SU-DHL-6 (cell line): ENCODE data around the gene TXN2.

Experiments
- H2AFZ ChIP-seq: fragments of 200-600 bp; sonication (generic); 2 replicates; pipeline ENCODE4 v1.6.1; 2014; ENCODE audit warnings: low read depth, mild to moderate bottlenecking, moderate library complexity, mixed read lengths, antibody characterized with exemption, low read length; ENCODE audit not compliant: severe bottlenecking
- H3F3A ChIP-seq: fragments of 200-600 bp; shearing (Covaris generic); 2 replicates; pipeline ENCODE4 v1.6.0; 2016; ENCODE audit warnings: antibody characterized with exemption, mild to moderate bottlenecking; ENCODE audit not compliant: insufficient read depth
- H3K27ac ChIP-seq: fragments of 200-600 bp; sonication (generic); 2 replicates; pipeline ENCODE4 v1.5.1; 2016; ENCODE audit warnings: low read depth, mild to moderate bottlenecking, low read length, moderate library complexity, mixed read lengths
- H3K27me3 ChIP-seq: fragments of 200-600 bp; sonication (generic), shearing (Covaris generic); 2 replicates; pipeline ENCODE4 v1.6.0; 2014; ENCODE audit warnings: mild to moderate bottlenecking, low read length
- H3K36me3 ChIP-seq: fragments of 200-600 bp; sonication (generic); 2 replicates; pipeline ENCODE4 v1.6.1; 2014; ENCODE audit warnings: mild to moderate bottlenecking, low read length, mixed read lengths
- H3K4me2 ChIP-seq: fragments of 300-600, 200-600 bp; shearing (Covaris generic), sonication (generic); 2 replicates; pipeline ENCODE4 v1.6.0; 2014; ENCODE audit warnings: low read length, low read depth, mild to moderate bottlenecking; ENCODE audit not compliant: poor library complexity, severe bottlenecking
- H3K4me3 ChIP-seq: fragments of 200-600 bp; sonication (generic); 2 replicates; pipeline ENCODE4 v1.5.1; 2014; ENCODE audit warnings: antibody characterized with exemption, low read length, mild to moderate bottlenecking, mixed read lengths; ENCODE audit not compliant: insufficient read depth, poor library complexity, severe bottlenecking
- H3K79me2 ChIP-seq: fragments of 200-600 bp; sonication (generic); 2 replicates; pipeline ENCODE4 v1.6.1; 2014; ENCODE audit warnings: mild to moderate bottlenecking, low read length, moderate library complexity; ENCODE audit not compliant: insufficient read depth
- H3K9ac ChIP-seq: fragments of 200-600 bp; sonication (generic); 2 replicates; pipeline ENCODE4 v1.7.0; 2014; ENCODE audit warnings: mild to moderate bottlenecking, low read length
- H3K9me2 ChIP-seq: fragments of 200-600 bp; sonication (generic); replicated peaks from 2 replicates; pipeline ENCODE4 v1.6.1; 2014; ENCODE audit warnings: low read length; ENCODE audit not compliant: insufficient read depth
- H3K9me3 ChIP-seq: fragments of 200-600 bp; sonication (generic); 2 replicates; pipeline ENCODE4 v1.6.1; 2014; ENCODE audit warnings: low read length, mixed read lengths; ENCODE audit not compliant: insufficient read depth
- H4K20me1 ChIP-seq: fragments of 200-600 bp; sonication (generic); 2 replicates; pipeline ENCODE4 v1.6.1; 2014; ENCODE audit warnings: low read depth, mild to moderate bottlenecking, antibody characterized with exemption, low read length, moderate library complexity, mixed read lengths
- CTCF ChIP-seq: fragments of 200-600 bp; sonication (generic); IDR thresholded peaks from one replicate; pipeline ENCODE4 v1.5.1; 2017; ENCODE audit warnings: antibody characterized with exemption, mild to moderate bottlenecking, low read length, moderate library complexity; ENCODE audit not compliant: insufficient read depth, poor library complexity, severe bottlenecking
- EZH2phosphoT487 ChIP-seq: fragments of 200-600 bp; sonication (generic), shearing (Covaris generic); conservative IDR thresholded peaks from 2 replicates; pipeline ENCODE4 v1.6.1; 2018; ENCODE audit warnings: mild to moderate bottlenecking, antibody characterized with exemption, low read length, moderate library complexity, mixed read lengths

The TXN2 gene

GRCh38 chr22:36423461-36424404 lies 57.7 kb downstream of the TXN2 start:
- no peak overlapping the region for H3K9ac ChIP-seq
- H3K9me3 ChIP-seq: no peaks in the 10 kb centered on the region
- H3F3A ChIP-seq: no peaks in the 10 kb centered on the region
- no peak overlapping the region for H3K4me3 ChIP-seq
- H3K4me2 ChIP-seq: no peak overlapping the region
- no peaks in the 10 kb centered on the region for H3K9me2 ChIP-seq
- H3K27ac ChIP-seq: no peak overlapping the region
- no peaks in the 10 kb centered on the region for H3K36me3 ChIP-seq
- no peak for TF ChIP-seq EZH2phosphoT487
- no peak for TF ChIP-seq CTCF
- no peak overlapping the region for H2AFZ ChIP-seq
- H3K79me2 ChIP-seq: no peaks in the 10 kb centered on the region
- H4K20me1 ChIP-seq: no peaks in the 10 kb centered on the region
- no peaks in the 10 kb centered on the region for H3K27me3 ChIP-seq

GRCh38 chr22:36422287-36423014 lies 59.0 kb downstream of the TXN2 start:
- Histone ChIP-seq H2AFZ (no peak overlapping the region), H3K9me3 (no peaks in the 10 kb centered on the region), H3K9ac (no peak overlapping the region), H3K36me3 (no peaks in the 10 kb centered on the region), H3K9me2 (no peaks in the 10 kb centered on the region), H3K4me3 (no peak overlapping the region), H3K27ac (no peak overlapping the region), H3K27me3 (no peaks in the 10 kb centered on the region), H3F3A (no peaks in the 10 kb centered on the region), H3K4me2 (no peak overlapping the region), H4K20me1 (no peaks in the 10 kb centered on the region), H3K79me2 (no peaks in the 10 kb centered on the region)
- TF ChIP-seq CTCF (no peak), EZH2phosphoT487 (no peak)

GRCh38 chr22:36419912-36420882 lies 61.2 kb downstream of the TXN2 start:
- H3K9me3 ChIP-seq: no peaks in the 10 kb centered on the region
- no peak overlapping the region for H3K4me2 ChIP-seq
- no peaks in the 10 kb centered on the region for H3F3A ChIP-seq
- no peak for TF ChIP-seq EZH2phosphoT487
- H2AFZ ChIP-seq: no peak overlapping the region
- no peaks in the 10 kb centered on the region for H3K36me3 ChIP-seq
- no peaks in the 10 kb centered on the region for H3K27me3 ChIP-seq
- H3K4me3 ChIP-seq: no peak overlapping the region
- no peaks in the 10 kb centered on the region for H3K79me2 ChIP-seq
- H3K9ac ChIP-seq: no peak overlapping the region
- H3K27ac ChIP-seq: no peak overlapping the region
- no peaks in the 10 kb centered on the region for H3K9me2 ChIP-seq
- H4K20me1 ChIP-seq: no peaks in the 10 kb centered on the region
